Ishikawa (cell line): Measurements from ENCODE around the gene CCNT1.

Experiments
- CEBPB ChIP-seq: IDR thresholded peaks from 2 replicates; pipeline ENCODE4 v1.6.1; 2012
- CREB1 ChIP-seq: IDR thresholded peaks from 2 replicates; pipeline ENCODE4 v1.6.1; 2012; ENCODE audit warnings: low read depth
- EGR1 ChIP-seq: IDR thresholded peaks from 2 replicates; pipeline ENCODE4 v1.6.1; 2012
- EP300 ChIP-seq: IDR thresholded peaks from 2 replicates; pipeline ENCODE4 v1.6.1; 2012; ENCODE audit warnings: borderline replicate concordance
- FOXM1 ChIP-seq: IDR thresholded peaks from 2 replicates; pipeline ENCODE4 v1.6.1; 2012; ENCODE audit warnings: low read depth, borderline replicate concordance
- NFIC ChIP-seq: IDR thresholded peaks from 2 replicates; pipeline ENCODE4 v1.6.1; 2012
- RAD21 ChIP-seq: IDR thresholded peaks from 2 replicates; pipeline ENCODE4 v1.6.1; 2012; ENCODE audit warnings: low read depth
- TAF1 ChIP-seq: IDR thresholded peaks from 2 replicates; pipeline ENCODE4 v1.6.1; 2012; ENCODE audit warnings: low read depth, mild to moderate bottlenecking
- TCF12 ChIP-seq: IDR thresholded peaks from 2 replicates; pipeline ENCODE4 v1.6.1; 2012; ENCODE audit warnings: low read depth
- TEAD4 ChIP-seq: IDR thresholded peaks from 2 replicates; pipeline ENCODE4 v1.6.1; 2012
- YY1 ChIP-seq: IDR thresholded peaks from 2 replicates; pipeline ENCODE4 v1.6.1; 2012; ENCODE audit warnings: low read depth
- ZBTB7A ChIP-seq: IDR thresholded peaks from 2 replicates; pipeline ENCODE4 v1.6.1; 2012; ENCODE audit warnings: low read depth
- TF ChIP-seq, protein P1 (sequence below): IDR thresholded peaks from 2 replicates; pipeline ENCODE4 v1.6.1; 2012
- TF ChIP-seq, protein P2 (sequence below): IDR thresholded peaks from 2 replicates; pipeline ENCODE4 v1.6.1; 2012
- TF ChIP-seq, protein P3 (sequence below): IDR thresholded peaks from 2 replicates; pipeline ENCODE4 v1.6.1; 2012; ENCODE audit warnings: low read depth, mild to moderate bottlenecking

CCNT1 gene

DNA sequence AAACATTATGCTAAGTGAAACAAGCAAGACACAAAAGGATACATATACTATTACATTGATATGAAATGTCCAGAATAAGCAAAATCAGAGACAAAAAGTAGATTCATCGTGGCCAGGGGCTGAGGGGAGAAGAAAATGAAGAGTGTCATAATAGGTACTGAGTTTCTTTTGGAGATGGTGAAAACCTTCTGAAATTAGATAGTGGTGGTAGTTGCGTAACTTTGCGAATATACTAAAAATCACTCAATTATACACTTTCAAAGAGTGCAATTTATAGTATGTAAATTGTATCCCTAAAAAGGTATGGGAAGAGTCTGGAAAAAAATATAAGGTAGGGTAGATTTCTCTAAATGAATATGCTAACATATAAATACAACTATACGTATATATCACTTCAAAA lies 56.6 kb downstream of the CCNT1 start:
- TF ChIP-seq, protein P1, sequence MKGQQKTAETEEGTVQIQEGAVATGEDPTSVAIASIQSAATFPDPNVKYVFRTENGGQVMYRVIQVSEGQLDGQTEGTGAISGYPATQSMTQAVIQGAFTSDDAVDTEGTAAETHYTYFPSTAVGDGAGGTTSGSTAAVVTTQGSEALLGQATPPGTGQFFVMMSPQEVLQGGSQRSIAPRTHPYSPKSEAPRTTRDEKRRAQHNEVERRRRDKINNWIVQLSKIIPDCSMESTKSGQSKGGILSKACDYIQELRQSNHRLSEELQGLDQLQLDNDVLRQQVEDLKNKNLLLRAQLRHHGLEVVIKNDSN, result no peak
- no peak for TF ChIP-seq EP300
- no peak for TF ChIP-seq TCF12
- peak; percentile 59; the same call in 1 of the 2 replicates for TF ChIP-seq CEBPB
- TF ChIP-seq, protein P2, sequence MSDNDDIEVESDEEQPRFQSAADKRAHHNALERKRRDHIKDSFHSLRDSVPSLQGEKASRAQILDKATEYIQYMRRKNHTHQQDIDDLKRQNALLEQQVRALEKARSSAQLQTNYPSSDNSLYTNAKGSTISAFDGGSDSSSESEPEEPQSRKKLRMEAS, result no peak
- TF ChIP-seq FOXM1, result no peak

DNA sequence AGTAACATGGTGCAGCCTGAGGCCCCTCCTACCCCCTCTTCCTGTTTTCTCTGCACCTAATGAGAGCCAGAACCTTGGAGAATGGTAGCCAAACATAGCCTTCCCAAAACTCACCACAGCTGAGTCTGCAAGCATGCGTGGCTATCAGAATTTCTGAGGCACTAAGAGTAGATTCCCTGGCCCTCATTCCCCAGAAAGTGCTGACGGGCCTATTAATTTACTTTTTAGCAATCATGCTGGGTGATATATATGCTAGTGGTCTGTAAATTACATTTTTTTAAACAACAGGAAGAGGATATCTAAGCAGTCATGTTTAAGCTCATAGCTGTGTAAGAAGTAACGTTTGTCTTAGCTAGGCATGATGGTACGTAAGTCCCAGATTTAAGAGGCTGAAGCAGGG lies 64.8 kb downstream of the CCNT1 start:
- TF ChIP-seq, protein P1, result no peak
- TF ChIP-seq CEBPB (no peak), CREB1 (no peak), EP300 (no peak), FOXM1 (no peak), TAF1 (no peak)
- TF ChIP-seq, protein P2, result no peak

DNA sequence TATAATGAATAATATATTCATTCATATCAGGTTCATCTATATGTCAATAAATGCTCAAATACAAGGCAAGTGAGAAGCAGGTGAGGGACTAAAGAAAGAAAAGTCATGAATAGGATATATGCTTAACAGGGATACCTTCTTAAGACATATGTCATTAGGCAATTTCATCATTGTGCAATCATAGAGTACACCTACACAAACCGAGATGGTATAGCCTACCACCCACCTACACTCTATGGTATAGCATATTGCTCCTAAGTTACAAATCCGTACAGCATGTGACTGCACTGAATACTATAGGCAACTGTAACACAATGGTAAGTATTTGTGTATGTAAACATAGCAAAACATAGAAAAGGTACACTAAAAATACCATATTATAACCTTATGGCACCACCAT lies 73.5 kb downstream of the CCNT1 start:
- TF ChIP-seq, protein P1, result no peak
- TF ChIP-seq YY1 (no peak), EP300 (no peak), EGR1 (no peak), TEAD4 (no peak), ZBTB7A (no peak), CREB1 (no peak), RAD21 (no peak), CEBPB (no peak)
- TF ChIP-seq, protein P3, sequence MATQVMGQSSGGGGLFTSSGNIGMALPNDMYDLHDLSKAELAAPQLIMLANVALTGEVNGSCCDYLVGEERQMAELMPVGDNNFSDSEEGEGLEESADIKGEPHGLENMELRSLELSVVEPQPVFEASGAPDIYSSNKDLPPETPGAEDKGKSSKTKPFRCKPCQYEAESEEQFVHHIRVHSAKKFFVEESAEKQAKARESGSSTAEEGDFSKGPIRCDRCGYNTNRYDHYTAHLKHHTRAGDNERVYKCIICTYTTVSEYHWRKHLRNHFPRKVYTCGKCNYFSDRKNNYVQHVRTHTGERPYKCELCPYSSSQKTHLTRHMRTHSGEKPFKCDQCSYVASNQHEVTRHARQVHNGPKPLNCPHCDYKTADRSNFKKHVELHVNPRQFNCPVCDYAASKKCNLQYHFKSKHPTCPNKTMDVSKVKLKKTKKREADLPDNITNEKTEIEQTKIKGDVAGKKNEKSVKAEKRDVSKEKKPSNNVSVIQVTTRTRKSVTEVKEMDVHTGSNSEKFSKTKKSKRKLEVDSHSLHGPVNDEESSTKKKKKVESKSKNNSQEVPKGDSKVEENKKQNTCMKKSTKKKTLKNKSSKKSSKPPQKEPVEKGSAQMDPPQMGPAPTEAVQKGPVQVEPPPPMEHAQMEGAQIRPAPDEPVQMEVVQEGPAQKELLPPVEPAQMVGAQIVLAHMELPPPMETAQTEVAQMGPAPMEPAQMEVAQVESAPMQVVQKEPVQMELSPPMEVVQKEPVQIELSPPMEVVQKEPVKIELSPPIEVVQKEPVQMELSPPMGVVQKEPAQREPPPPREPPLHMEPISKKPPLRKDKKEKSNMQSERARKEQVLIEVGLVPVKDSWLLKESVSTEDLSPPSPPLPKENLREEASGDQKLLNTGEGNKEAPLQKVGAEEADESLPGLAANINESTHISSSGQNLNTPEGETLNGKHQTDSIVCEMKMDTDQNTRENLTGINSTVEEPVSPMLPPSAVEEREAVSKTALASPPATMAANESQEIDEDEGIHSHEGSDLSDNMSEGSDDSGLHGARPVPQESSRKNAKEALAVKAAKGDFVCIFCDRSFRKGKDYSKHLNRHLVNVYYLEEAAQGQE, result no peak
- TF ChIP-seq, protein P2, result no peak

DNA sequence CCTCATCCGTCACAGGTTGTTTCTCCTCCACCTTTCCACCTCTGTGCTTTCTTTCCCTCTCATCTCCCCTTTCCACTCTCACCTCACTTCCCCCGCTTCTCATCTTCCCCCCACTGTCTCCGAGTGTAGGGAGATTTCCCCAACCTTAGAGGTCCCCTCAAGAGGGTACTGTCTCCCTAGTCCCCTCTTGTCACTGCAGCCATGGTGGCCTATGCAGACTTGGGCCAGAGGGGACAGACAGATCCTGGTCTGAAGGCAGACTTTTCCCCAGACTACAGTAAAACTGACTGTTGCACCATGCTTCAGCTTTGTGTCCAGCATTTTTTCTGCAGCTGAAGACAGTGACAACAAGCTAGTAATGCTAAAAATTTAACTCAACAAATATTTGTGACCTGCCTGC lies 75.7 kb downstream of the CCNT1 start:
- TF ChIP-seq TAF1 (no peak), FOXM1 (no peak), EP300 (no peak), EGR1 (no peak), RAD21 (no peak), CEBPB (no peak), NFIC (no peak), CREB1 (no peak), ZBTB7A (no peak), TCF12 (no peak), TEAD4 (no peak)

DNA sequence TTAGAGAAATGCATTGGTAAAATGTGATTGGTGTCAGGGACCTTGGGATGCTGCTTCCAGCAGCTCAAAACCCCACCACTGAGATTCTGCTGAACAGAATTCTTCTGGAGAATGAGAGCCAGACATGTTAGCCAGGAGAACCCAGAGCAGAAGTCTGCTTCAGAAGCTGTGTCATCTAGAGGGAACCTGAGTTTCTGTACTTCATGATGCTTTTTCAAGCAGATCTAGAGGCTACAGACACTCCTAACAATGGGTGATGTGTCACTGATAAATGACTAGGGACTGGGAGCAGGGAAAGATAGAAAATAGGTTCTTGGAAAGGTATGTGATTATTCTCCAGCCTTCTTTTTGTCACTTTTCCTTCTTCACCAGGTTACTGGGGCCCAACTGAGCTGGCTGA lies 76.1 kb downstream of the CCNT1 start:
- TF ChIP-seq EP300 (no peak), YY1 (no peak), CREB1 (no peak), CEBPB (no peak), FOXM1 (no peak), TEAD4 (no peak), RAD21 (no peak), TCF12 (no peak), EGR1 (no peak), ZBTB7A (no peak), TAF1 (no peak)
- TF ChIP-seq, protein P1, result no peak
- TF ChIP-seq, protein P3, result no peak
- TF ChIP-seq, protein P2, result no peak
